Panc1 (cell line): ENCODE measurements around the gene GNG4.

Experiments used
- POLR2AphosphoS5 ChIP-seq: IDR thresholded peaks from 2 replicates; pipeline ENCODE4 v1.6.1; 2012; ENCODE audit warnings: mild to moderate bottlenecking, low read depth, low read length, moderate library complexity
- SIN3A ChIP-seq: IDR thresholded peaks from 2 replicates; pipeline ENCODE4 v1.6.1; 2012; ENCODE audit warnings: low read depth, mild to moderate bottlenecking, low read length, moderate library complexity, borderline replicate concordance; ENCODE audit not compliant: insufficient read depth
- TCF7L2 ChIP-seq: IDR thresholded peaks from 2 replicates; pipeline ENCODE4 v1.6.1; 2011; ENCODE audit warnings: mild to moderate bottlenecking, low read depth, low read length, inconsistent platforms
- TF ChIP-seq, protein P1 (sequence below): fragments of 450-650 bp; IDR thresholded peaks from 2 replicates; pipeline ENCODE4 v1.5.1; 2017; ENCODE audit warnings: mild to moderate bottlenecking
- TF ChIP-seq, protein P2 (sequence below), 2 experiments: IDR thresholded peaks; 2 replicates each; pipeline ENCODE4 v1.6.1; 2011 to 2012; ENCODE audit warnings: low read depth in 2 of 2, control low read depth in 1 of 2, low read length in 1 of 2, mild to moderate bottlenecking in 1 of 2, moderate library complexity in 1 of 2; ENCODE audit not compliant: insufficient read depth in 1 of 2

DNA sequence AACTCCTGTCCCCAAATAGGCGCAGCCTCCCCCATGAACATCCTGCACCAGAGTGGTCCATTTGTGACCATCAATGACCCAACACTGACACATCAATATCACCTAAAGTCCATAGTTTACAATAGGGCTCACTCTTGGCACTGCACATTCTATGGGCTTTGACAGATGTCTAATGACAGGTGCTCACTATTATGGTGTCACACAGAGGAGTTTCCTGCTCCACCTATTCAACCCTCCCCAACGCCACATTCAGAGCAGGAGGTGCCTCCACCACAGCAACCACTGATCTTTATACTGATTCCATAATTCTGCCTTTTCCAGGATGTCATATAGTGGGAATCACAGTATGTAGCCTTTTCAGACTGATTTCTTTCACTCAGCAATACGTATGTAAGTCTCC, 24.2 kb downstream of the GNG4 start:
- TF ChIP-seq, protein P1, sequence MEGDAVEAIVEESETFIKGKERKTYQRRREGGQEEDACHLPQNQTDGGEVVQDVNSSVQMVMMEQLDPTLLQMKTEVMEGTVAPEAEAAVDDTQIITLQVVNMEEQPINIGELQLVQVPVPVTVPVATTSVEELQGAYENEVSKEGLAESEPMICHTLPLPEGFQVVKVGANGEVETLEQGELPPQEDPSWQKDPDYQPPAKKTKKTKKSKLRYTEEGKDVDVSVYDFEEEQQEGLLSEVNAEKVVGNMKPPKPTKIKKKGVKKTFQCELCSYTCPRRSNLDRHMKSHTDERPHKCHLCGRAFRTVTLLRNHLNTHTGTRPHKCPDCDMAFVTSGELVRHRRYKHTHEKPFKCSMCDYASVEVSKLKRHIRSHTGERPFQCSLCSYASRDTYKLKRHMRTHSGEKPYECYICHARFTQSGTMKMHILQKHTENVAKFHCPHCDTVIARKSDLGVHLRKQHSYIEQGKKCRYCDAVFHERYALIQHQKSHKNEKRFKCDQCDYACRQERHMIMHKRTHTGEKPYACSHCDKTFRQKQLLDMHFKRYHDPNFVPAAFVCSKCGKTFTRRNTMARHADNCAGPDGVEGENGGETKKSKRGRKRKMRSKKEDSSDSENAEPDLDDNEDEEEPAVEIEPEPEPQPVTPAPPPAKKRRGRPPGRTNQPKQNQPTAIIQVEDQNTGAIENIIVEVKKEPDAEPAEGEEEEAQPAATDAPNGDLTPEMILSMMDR, result no peak
- TF ChIP-seq POLR2AphosphoS5 (no peak), SIN3A (no peak), TCF7L2 (no peak)
- TF ChIP-seq, protein P2, sequence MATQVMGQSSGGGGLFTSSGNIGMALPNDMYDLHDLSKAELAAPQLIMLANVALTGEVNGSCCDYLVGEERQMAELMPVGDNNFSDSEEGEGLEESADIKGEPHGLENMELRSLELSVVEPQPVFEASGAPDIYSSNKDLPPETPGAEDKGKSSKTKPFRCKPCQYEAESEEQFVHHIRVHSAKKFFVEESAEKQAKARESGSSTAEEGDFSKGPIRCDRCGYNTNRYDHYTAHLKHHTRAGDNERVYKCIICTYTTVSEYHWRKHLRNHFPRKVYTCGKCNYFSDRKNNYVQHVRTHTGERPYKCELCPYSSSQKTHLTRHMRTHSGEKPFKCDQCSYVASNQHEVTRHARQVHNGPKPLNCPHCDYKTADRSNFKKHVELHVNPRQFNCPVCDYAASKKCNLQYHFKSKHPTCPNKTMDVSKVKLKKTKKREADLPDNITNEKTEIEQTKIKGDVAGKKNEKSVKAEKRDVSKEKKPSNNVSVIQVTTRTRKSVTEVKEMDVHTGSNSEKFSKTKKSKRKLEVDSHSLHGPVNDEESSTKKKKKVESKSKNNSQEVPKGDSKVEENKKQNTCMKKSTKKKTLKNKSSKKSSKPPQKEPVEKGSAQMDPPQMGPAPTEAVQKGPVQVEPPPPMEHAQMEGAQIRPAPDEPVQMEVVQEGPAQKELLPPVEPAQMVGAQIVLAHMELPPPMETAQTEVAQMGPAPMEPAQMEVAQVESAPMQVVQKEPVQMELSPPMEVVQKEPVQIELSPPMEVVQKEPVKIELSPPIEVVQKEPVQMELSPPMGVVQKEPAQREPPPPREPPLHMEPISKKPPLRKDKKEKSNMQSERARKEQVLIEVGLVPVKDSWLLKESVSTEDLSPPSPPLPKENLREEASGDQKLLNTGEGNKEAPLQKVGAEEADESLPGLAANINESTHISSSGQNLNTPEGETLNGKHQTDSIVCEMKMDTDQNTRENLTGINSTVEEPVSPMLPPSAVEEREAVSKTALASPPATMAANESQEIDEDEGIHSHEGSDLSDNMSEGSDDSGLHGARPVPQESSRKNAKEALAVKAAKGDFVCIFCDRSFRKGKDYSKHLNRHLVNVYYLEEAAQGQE (IDR thresholded peaks at IDR 0.05; ENCODE audit: insufficient read depth in 1 of 2, low read depth in 2 of 2, low read length in 1 of 2), result no peak
